T-helper 2 cell treated with Interferon-gamma antibody and Interleukin-4, amounts not matched to agents 100 ng/mL and 5 ng/mL, for 36 hours (primary cell): ENCODE measurements around the gene PREX1. TPM values are rescaled to one million over a fixed set of nuclear protein-coding genes. Genes with fewer than 3 reads are reported as not detected.
"Not testable (repeated sequence)": the region's sequence is repeated elsewhere in the genome, so short reads cannot be mapped to it uniquely, and the experiment has no call there.

Source experiments
- intact Hi-C: fragments of 100-400 bp; cut with micrococcal nuclease; formaldehyde crosslinking; loops from one replicate; pipeline ENCODE4 v1.15.1; 2023
- total RNA-seq: library from RNA; stranded (reverse); gene quantifications from 2 replicates; pipeline ENCODE4 v1.2.3, GENCODE V29; 2022

Gene PREX1
- total RNA-seq, 1 donor from 2014 or later, result 53.0 TPM

GRCh38 chr20:48613926-48614325 is 213.9 kb downstream of the PREX1 start:
- intact Hi-C loops, result no loop called here

DNA sequence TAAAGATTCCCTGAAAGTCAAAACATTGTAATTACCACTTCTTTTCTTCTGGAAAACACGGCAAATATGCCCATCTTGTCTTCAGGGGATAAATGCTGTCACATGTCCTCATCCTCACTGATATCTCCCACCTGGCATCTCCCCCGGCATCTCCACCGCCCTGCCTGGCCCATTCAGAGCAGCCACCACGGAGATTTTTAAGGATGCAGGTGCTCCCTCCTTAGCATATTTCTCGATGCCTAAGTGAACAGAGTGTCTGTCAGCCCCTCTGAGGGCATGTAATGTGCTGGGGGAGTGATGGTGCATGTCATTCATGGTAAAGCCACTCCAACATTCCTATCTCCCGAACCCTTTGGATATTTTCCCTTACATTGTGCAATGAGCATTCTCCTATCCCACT is 215.5 kb downstream of the PREX1 start:
- intact Hi-C loops, result no loop called here

GRCh38 chr20:48610996-48611395 is 216.8 kb downstream of the PREX1 start:
- intact Hi-C loops, result no loop called here

DNA sequence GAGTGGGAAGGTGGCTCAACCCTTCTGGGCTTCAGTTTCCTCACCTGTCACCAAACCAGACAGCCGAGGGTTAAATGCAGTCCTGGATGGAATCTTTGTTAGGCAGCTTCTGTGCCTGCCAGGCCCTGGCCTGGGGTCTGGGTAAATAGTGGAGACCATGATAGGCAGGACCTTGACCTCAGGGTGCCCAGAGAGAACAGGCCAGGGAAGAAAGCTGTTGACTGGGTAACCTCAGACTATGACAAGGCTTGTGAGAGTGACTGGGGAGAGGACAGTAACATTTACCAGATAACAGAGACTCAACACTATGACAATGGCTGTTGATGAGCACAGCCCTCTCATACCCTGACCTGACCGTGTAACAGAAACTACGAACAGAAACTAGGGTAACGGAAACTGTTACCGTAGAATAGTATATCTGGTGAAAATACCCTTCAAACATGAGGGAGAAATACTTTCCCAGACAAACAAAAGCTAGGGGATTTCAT is 218.3 kb downstream of the PREX1 start:
- intact Hi-C loops, result no loop called here

DNA sequence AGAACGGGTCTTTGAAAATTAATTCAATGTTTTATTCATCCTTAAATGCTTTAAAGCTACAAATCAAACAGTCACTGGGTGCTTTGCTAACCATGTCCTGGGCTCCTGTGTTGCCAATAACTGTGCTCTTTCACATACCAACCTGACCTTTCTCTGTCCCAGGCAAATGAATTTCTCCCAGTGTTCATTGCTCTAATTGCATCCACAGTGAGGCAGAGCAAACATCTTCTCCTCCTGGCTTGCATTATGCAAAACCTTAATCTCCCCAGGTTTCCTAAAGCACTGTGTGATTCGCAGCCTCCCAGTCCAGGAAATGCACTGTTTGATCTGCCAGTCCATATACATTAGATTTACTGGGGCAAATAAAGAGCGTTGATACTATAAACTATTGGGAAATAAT is 219.0 kb downstream of the PREX1 start:
- intact Hi-C loops, result no loop called here

DNA sequence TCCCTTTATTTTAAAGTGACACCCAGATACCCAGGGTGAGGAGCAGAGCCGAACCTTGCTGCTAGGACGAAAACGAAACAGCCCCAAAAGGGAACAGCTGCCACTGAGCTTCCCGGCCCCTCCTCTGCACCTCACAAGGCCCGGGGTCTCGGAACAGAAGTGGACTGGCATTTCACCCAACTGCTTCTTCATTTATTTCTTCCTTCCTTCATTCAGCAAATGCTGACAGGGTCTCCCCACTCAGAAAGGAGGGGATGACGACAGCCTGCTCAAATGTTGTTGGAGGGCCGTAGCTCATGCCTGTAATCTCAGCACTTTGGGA is 220.3 kb downstream of the PREX1 start:
- intact Hi-C loops, result no loop called here

DNA sequence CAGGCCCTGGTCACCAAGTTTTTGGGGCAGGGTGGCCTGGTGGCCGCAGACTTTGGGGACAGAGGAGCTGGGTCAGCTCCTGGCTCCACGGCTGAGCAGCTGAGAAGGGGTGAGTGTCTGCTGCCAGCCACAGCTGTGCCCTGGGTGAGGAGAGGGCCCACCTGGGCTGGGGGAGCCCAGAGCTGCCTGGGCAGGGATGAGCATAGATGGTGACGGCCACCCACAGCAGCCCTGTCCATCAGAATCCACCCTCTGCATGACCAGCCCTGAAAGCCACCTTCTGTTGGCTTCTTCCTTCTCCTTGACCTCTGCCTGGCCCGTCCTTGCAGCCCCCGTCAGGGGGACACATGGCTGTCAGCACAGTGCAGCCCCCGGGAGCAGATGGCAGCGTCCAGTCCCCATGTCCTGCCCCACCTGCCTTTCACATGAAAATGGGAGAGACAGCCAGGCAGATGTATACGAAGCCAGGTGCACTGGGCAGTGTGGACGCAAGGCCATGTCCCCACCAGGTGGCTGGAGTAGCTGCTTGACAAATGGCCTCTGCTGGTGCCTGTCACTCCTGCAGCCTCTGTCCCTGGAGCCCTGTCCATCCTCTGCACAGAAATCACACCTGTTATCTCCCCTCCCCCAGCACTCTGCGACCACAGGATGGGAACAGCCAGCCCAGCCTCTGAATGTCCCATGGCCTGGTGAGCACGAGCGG is 220.8 kb downstream of the PREX1 start:
- intact Hi-C loops, result no loop called here

DNA sequence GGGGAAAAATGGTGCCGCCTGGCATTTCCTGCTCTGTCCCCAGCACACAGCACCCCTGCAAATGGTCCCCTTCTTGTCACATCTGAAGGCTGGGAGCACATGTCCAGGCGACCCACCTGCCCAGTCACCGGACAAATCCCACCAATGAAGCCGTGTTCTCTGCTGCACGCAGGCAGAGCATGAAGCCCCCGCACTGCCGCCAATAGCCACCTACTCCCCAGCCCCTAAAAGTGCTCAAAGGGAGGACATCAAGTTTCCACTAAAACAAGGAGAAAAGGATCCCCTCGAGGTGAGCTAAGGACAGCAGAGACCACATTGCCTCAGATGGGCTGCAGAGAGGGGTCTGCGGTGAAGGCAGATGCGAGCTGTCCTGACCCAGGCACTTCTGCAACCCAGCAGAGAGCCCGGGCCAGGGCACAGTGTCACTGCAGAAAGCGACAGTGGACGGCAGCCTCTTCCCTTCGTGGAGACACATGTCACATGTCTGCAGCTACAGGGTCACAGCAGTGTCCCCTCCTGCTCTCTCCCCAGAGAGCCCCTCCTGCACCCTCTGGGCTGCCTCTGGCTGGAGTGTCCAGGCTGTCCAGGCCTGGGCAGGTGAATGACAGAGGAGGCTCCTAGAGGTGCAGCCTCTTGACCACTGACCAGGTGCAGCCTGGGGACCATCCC is 221.5 kb downstream of the PREX1 start:
- intact Hi-C loops, result no loop called here

GRCh38 chr20:48605364-48606171 is 222.2 kb downstream of the PREX1 start:
- intact Hi-C loops, result no loop called here

DNA sequence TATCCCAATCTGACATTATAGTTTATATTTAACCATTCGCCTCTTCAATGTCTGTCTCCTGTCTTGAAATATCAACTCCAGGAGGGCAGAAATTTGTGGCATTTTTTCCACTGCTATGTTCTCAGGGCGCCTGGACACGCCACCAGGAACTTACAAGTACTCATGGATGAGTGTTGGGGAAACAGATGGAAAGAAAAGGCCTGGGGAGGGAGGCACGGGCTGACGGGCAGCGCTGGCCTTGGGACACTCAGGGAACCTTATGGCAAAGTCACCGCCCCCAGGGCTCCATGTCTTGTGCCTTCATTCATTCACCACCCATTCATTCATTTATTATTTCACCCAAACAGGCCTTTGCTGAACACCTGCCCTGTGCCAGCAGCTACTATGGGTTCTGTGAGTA is 222.9 kb downstream of the PREX1 start:
- intact Hi-C loops, result no loop called here

GRCh38 chr20:48604426-48604825 is 223.4 kb downstream of the PREX1 start:
- intact Hi-C loops, result no loop called here

GRCh38 chr20:48603819-48604405 is 223.9 kb downstream of the PREX1 start:
- intact Hi-C loops, result no loop called here

DNA sequence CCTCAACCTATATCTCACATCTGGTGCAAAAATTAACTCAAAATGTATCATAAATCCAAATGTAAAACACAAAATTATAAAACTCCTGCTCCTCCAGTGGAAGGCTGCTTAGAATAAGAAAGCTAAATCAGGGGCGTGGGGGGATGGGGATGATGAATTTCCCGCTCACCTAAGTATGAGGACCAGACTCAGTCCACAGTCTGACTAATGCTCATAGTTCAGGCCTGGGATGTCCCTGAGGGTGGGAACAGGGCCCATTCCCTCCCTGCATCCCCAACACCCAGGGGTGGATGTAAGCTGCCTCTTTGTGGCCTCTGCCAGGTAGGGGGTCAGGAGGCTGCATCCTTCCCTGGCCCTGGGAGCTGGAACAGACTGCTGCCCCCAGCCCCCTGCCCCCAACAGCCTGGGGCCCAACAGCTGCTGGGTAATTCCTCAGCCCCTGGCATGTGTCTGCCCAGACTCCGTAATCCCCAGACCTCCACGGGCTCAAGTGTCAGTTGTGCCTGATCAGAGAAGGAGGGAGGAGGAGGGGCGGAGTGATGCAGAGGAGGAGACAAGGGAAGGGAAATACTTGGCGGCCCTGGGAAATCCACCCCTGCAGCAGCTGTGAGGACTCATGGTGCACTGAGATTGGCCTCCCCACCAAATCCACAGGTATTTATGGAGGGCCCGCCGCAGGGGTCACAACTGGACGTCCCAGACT is 224.5 kb downstream of the PREX1 start:
- intact Hi-C loops, result no loop called here

GRCh38 chr20:48601798-48602197 is 226.0 kb downstream of the PREX1 start:
- intact Hi-C loops, result no loop called here

DNA sequence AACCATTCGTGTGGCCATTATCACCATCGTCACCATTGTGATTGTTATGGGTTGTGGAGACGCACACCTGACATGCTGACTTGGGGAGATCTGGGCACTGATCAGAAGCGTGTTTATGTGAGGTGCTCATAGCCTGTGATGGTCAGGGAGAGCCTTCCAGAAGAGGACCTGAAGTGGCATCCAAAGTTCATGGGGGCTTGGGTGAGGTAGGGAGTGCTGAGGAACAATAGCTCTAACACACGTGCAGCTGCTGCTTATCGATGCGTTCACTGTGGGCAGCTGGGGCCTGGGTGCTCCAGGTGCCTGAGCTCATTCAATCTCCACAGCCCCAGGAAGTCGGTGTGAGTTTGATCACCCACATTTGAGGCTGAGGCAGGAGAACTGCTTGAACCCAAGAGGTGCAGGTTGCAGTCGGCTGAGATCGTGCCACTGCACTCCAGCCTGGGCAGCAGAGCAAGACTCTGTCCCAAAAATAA is 227.3 kb downstream of the PREX1 start:
- intact Hi-C loops, result no loop called here

DNA sequence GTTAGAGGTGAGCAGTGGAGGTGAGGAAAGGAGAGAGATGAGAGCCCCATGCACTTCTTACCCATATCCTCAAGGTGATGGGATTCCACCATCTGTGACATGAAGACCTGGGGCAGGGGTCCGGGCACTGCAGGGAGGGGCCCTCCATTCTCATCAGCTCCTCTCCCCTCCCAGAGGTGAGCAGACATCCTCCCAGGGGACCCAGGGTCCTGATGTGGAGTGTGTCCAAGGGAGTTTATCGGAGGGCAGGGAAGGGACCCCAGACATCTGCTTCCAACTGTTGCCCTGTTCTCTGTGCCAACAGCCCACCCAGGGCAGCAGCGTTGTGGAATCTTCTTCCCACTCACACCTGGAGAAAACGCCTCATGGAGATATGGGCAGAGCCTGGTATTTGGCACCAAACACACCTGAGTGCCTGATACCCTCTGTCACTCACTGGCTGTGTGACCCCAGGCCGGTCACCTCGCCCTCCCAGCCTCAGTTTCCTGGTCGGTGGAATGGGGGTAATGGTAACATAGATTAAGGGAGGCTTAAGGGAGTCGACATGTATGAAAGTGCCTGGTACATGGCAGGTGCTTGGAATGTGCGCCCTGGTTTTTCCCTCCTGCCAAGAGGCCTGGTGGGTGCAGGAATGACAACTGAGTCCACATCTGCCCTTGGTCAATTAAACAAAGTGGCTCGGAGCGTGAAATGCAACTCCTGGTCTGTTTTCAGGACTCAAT is 227.9 kb downstream of the PREX1 start:
- intact Hi-C loops, result no loop called here

DNA sequence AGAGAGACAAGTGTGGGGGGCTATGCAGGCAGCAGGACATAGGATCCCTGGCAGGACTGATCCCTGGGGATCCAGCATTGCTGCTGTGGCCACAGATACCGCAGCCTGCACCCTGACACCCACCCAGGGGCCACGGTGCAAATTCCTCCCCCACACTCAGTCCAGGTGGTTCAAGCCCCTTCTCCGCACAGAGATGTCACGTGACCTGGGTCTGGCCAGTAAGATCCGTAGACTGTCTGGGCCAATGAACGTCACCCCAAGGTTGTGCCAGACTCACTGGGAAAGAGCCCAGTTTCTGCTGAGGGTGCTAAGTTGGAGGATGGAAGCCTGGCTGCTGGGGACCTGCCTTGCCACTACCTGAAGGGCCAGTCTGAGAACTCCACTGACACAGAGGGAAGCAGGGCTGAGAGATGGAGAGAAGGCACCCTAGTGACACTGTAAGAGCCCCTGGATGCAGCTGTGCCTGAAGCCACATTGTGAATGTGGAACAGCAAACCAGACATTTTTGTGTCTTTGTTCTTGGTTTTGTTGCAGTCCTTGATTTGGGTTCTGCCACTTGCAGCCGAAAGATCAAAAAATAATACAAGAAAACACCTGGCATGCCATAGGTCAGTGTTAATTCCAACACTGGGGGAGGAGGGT is 228.6 kb downstream of the PREX1 start:
- intact Hi-C loops, result no loop called here

DNA sequence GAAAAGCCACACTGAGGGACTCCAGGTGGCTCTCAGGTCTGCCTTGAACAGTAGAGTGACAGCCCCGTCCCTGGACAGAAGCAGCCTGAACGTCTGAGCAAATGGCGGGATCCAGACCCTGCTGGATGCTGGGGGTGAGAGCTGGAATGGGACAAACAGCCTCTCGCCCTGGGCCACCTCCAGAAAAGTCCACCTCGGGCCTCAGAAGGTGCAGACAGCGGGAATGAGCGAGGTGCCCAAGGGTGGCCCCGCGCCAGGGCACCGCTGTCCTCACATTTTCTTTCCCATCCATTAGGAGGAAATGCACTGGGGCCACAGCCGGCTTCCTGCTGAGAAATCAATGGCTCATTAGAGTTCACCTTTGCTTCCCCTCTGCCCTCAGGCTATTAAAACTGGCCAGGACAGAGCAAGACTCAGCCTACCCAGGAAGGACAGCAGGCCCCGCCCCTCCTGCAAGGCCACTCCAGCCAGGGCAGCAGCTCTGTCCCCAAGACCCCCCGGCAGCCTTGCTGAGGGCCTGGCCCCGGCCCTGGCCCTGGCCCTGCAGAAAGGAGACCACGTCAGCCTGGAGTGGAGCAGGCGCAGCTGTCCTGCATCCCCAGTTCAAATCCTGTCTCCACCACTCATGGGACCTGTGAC is 229.4 kb downstream of the PREX1 start:
- intact Hi-C loops, result not testable (repeated sequence)

DNA sequence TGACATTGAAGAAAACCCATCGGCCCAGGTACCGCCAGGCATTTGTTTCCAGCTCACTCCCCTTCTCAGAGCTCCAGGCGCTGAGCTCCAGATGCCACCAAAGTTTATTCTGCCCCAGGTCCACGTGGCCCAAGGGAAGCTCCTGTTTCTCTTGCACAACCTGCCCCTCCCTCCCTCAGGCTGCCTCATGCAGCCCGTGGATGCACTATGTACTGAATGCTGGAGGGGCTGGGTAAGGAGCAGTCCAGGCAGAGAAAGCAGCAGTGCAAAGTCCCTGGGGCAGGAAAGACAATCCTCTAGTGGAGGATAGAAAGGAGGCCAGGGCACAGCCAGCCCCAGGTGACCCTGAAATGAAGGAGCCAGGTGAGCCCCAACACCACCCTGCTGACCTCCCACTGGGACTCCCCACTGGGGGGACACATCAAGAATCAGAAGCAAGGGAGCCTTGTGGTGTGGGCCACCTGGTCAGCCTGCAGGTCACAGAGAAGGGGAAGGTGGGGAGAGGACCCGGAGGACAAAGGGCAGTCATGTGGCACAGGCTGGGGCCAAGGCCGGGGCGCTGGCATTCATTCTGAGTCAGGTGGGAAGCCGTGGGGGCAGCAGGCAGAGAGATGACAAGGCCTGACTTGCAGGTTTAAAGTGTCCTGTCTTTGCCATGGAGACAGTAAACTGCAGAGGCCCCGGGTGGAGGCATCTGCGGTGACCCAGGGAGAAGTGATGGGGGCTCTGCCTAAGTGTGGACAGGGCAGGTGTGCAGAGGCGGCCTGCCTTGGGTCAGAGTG is 230.1 kb downstream of the PREX1 start:
- intact Hi-C loops, result no loop called here
